NCI-H1105 treated with DMSO at 0.1 percent for 48 hours (cell line): ENCODE results near the gene TRIM9.

Experiments
- DNase-seq: peaks from one replicate; lab custom pipeline; 2025; lab: John Stamatoyannopoulos, UW

TRIM9 gene

GRCh38 chr14:50935126-50936015, 159.5 kb downstream of the TRIM9 start:
- no peak for DNase-seq

GRCh38 chr14:50932592-50933495, 162.1 kb downstream of the TRIM9 start:
- DNase-seq: no peak

GRCh38 chr14:50932156-50932555, 162.7 kb downstream of the TRIM9 start:
- no peak for DNase-seq

GRCh38 chr14:50931559-50931958, 163.3 kb downstream of the TRIM9 start:
- no peak for DNase-seq

- no peak for DNase-seq
Measured at GRCh38 chr14:50929506-50929905, 165.4 kb downstream of the TRIM9 start.

- no peak for DNase-seq
Measured at GRCh38 chr14:50928002-50928635, 166.8 kb downstream of the TRIM9 start.

GRCh38 chr14:50926851-50927386, 168.0 kb downstream of the TRIM9 start:
- no peak for DNase-seq
